Upper lobe of left lung (tissue), 4 donors: ENCODE measurements around the gene SLC25A26.

Experiments
- CTCF ChIP-seq, 6 experiments: fragments of 450-650 bp in 4 of 6; fragments of 200-600 bp in 2 of 6; sonication (generic) in 2 of 6; IDR thresholded peaks; one replicate each; pipeline ENCODE4 v1.5.1; 2016 to 2019; ENCODE audit warnings: antibody characterized with exemption in 6 of 6
- POLR2A ChIP-seq, 4 donors: fragments of 450-650 bp; IDR thresholded peaks; one replicate each; pipeline ENCODE4 v1.5.1; 2016 to 2017; ENCODE audit warnings: antibody characterized with exemption in 4 of 4, mild to moderate bottlenecking in 2 of 4
- POLR2AphosphoS5 ChIP-seq, 2 donors: sonication (generic); formaldehyde crosslinking; IDR thresholded peaks; one replicate each; pipeline ENCODE4 v1.5.1; 2017; ENCODE audit warnings: antibody characterized with exemption in 2 of 2

GRCh38 chr3:66172394-66172793 is 48.4 kb upstream of the SLC25A26 start:
- TF ChIP-seq POLR2AphosphoS5 (IDR thresholded peaks at IDR 0.05) (no peak), CTCF (IDR thresholded peaks at IDR 0.05) (no peak), POLR2A (IDR thresholded peaks at IDR 0.05) (no peak)
